ENCODE results near the gene FAM193A. TPM values are rescaled to one million over a fixed set of nuclear protein-coding genes. Genes with fewer than 3 reads are reported as not detected.
"Not testable (repeated sequence)": the region's sequence is repeated elsewhere in the genome, so short reads cannot be mapped to it uniquely, and the experiment has no call there.

The FAM193A gene
- total RNA-seq, 1 donor = 36.9 TPM

DNA sequence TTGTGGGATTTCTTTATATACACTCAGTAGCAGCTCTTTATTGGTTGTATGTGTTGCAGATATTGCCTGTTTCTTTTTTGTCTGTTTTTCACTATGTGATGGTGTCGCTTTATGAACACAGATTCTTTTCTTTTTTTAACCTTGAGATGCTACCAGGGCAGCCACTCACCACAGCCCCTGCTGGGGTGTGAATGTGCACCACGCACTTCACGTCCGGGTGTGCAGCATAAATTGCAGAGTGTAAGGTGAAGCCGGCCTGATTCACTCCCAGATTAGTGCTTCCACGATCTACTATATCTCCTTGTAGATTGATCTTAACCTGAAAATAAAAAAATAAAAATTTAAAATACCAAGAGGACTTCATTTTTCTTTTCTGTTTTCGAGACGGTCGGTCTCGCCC, 71.4 kb downstream of the FAM193A start:
- DNase-seq (ENCODE audit: low read depth in 2 of 3, low spot score in 2 of 3) = no peak

DNA sequence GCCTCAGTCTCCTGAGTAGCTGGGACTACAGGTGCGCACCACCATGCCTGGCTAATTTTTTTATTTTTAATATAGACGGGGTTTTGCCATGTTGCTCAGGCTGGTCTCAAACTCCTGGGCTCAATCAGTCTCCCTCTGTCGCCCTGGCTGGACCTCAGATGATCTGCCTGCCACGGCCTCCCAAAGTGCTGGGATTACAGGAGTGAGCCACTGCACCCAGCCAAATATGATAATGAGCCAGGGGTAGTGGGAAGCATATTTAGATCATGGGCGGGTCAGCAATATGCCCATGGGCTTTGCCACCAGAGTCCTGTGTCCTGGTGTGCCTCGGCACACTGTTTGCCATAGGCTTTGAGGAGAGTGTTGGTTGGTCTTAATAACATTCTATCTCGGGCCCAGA, 71.8 kb downstream of the FAM193A start:
- DNase-seq (ENCODE audit: low read depth in 2 of 3, low spot score in 2 of 3) = no peak

DNA sequence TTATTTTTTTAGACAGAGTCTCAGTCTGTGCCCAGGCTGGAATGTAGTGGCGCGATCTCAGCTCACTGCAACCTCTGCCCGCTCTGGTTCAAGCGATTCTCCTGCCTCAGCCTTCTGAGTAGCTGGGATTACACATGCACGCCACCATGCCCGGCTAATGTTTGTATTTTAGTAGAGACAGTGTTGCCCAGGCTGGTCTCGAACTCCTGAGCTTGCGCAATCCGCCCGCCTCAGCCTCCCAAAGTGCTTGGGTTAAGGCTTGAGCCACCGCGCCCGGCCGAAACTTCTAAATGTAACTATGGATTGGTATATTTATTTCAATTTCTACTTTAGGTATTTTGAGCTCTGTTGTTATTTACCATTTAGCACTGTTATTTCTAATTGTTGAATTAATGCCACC, 79.4 kb downstream of the FAM193A start:
- DNase-seq (ENCODE audit: low read depth in 2 of 3, low spot score in 2 of 3) = no peak

DNA sequence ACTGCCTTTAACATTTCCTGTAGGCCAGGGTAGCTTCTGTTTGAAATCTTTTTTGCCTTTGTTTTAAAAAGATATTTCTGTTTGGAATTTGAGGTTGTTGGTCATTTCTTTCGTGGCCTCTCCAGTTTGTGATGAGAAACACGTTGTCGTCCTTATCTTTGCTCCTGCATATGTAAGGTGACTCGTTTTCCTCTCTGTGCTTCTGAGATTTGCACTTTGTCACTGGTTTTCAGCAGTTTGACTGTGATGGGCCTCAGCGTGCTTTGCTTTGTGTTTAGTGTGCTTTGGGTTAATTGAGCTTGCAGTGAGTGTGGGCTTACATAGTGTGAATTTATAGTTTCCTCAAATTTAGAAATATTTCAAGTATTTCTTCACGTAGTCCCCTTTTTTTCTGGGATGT, 81.5 kb downstream of the FAM193A start:
- DNase-seq (ENCODE audit: low read depth in 2 of 3, low spot score in 2 of 3) = no peak

DNA sequence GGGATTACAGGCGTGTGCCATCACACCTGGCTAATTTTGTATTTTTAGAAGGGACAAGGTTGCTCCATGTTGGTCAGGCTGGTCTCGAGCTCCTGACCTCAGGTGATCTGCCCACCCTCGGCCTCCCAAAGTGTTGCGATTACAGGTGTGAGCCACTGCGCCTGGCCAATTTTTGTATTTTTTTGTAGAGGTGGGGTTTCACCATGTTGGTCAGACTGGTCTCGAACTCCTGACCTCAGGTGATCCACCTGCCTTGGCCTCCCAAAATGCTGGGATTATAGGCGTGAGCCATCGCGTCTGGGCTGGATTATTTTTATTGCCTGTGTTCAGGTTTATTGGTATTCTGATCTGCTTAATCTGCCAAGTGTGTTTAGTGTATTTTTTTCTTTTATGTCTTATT, 82.3 kb downstream of the FAM193A start:
- DNase-seq (ENCODE audit: low read depth in 2 of 3, low spot score in 2 of 3) = not testable (repeated sequence)

DNA sequence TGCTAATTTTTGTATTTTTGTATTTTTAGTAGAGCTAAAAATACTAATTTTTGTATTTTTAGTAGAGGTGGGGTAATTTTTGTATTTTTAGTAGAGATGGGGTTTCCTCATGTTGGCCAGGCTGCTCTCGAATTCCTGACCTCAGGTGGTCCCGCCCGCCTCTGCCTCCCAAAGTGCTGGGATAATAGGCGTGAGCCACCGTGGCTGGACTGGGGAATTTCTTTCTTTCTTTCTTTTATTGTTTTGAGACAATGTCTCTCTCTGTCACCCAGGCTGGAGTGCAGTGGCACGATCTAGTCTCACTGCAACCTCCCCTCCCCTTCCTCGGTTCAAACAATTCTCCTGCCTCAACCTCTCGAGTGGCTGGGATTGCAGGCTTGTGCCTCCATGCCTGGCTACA, 83.0 kb downstream of the FAM193A start:
- no peak for DNase-seq (ENCODE audit: low read depth in 2 of 3, low spot score in 2 of 3)

DNA sequence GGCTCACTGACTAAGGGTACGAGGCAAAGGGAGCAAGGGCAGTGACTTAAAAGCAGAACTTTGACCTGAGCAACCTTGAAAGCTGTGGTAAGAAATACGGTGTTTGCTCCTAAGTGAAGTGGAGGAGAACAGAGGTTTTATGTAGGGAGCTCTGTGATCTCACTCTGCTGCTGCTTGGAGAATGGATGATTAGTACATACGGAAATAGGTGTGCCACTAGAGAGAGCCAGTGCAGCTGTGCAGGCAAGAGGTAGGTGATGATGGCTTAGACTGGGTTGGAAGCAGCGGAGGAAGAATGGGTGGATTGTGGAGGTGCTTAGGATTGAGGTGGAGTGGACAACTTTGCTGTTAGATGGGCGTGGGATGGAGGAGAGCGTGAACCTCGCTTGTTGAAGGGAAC, 85.0 kb downstream of the FAM193A start:
- no peak for DNase-seq (ENCODE audit: low read depth in 2 of 3, low spot score in 2 of 3)

DNA sequence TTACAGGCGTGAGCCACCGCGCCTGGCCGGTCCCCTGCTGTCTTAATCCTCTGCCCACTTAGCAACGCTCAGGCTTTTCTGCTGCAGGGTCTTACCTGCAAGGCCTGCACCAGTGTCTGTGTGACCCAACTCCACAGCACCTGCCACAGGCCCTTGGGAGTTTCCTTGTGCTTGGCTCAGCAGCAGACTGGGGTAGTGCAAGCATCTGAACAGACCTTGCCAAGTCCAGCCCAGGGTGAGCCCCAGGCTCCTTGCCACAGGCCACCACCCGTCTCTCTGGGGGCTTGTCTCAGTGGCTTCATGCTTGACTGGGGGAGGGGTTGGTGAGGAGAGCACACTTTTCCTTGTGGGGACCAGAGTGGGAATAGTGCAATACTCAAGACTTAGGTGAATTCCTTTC, 87.0 kb downstream of the FAM193A start:
- DNase-seq (ENCODE audit: low read depth in 2 of 3, low spot score in 2 of 3) = no peak

DNA sequence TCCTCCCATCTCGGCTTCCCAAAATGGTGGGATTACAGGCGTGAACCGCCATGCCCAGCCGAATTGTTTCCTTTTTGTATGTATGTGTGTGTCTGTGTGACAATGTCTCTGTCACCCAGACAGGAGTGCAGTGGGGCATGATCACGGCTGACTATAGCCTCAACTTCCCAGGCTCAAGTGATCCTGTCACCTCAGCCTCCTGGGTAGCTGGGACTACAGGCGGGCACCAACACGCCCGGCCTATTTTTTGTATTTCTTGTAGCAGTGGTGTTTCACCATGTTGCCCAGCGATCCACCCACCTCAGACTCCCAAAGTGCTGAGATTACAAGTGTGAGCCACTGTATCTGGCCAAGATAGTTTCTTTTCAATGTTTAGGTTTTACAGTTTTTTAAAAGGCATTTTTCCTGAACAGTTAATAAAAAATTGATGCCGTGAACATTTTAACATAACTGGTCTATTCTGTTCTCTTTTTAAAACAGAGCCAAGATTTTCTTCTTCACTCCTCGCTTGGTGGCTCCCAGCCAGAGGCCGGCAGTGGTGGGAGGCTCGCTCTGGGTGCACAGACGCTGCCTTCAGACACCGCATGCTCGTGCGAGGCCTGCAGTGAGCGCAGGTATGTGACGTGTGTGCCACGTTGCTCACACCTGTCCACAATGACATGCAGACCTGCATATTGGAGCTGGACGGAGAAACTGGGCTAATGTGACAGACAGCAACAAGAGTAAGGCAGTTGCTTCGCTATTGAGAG, 88.5 kb downstream of the FAM193A start:
- DNase-seq (ENCODE audit: low read depth in 2 of 3, low spot score in 2 of 3) = no peak

DNA sequence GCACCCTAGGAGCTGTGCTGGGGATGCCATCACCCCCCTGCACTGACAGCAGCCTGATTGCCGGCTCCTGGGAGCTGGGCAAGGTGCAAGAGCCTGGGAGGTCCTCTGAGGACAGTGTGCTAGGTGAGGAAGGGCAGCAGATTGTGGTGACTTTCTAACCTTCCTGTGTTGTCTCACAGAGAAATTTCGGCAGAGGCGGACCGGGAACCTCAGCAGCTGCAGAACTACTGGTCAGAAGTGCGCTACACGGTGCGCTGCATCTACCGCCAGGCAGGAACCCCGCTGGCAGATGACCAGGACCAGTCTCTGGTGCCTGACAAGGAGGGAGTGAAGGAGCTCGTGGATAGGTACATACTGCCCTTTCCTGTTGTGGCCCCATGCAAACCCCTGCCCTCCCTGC, 89.8 kb downstream of the FAM193A start:
- DNase-seq (ENCODE audit: low read depth in 2 of 3, low spot score in 2 of 3) = no peak

DNA sequence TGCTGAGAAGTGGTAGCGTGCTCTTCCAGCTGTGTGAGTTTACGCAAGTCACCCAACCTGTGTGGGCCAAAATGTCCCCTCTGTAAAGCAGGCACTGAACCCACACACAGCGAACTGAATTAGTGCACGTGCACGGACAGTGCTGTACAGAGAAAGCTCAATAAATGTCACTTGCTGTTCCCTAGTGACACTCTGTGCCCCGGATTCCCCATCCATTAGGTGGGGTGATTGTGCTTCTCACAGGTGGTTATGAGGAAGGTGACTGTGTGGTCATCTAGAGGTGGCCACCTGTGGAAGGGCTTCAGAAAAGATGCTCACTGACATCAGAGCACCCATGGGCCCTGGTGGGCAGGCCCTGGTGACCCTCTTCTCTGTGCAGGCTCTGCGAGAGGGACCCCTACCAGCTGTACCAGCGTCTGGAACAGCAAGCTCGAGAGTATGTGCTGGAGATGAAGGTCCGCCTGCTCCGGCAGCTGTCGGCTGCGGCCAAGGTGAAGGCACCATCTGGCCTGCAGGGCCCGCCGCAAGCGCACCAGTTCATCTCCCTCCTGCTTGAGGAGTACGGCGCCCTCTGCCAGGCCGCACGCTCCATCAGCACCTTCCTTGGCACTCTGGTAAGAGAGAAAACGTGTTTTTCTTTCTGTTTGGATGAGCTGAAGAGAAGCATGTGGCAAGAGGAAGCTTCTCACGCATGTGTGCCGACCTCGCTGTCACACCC, 94.3 kb downstream of the FAM193A start:
- no peak for DNase-seq (ENCODE audit: low read depth in 2 of 3, low spot score in 2 of 3)

DNA sequence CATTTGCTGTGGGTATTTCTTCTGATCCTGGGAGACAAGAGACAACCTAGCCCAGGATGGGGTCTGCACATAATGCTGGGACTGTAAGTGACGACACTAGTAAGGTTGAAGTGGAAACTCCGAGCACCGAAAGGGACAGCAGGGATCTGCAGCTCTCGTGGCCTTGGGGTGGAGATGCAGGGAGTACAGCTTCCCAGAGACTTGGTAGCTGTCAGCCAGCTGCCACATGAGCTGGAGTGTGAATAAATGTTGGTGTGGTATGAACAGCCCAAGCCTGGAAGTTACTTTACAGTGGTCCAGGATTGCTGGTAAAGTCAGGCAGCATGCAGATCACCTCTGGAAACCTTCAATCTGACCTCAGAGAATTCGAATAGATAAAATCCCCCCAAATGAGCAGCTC, 97.6 kb downstream of the FAM193A start:
- no peak for DNase-seq (ENCODE audit: low read depth in 2 of 3, low spot score in 2 of 3)

DNA sequence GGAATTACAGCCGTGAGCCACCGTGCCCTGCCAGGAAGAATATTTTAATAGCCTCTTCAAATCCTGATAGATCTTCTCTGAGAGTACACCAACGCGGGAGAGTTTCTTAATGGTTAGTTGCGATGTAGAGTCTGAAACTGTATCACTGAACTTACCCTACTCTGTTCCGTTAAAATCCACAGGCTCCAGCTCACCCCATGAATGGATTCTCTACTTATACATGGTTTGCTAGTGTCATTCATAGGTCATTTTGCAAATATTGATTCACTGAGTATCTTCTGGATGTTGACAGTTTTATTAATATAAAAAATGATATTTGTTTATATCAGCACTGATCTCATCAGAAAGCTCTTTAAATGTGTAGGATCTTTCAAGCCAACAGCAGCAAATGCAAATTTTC, 99.9 kb downstream of the FAM193A start:
- no peak for DNase-seq (ENCODE audit: low read depth in 2 of 3, low spot score in 2 of 3)

DNA sequence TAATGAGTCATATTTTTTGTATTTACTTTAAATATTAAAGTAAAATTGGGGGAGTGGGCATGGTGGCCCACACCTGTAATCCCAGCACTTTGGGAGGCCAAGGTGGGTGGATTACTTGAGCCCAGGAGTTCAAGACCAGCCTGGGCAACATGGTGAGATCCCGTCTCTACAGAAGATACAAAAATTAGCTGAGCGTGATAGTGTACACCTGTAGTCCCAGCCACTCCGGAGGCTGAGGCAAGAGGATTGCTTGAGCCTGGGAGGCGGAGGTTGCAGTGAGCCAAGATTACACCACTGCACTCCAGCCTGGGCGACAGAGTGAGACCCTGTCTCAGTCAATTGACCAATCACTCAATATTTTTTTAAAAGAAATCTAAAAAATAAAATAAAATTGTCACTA, 100.5 kb downstream of the FAM193A start:
- not testable (repeated sequence) for DNase-seq (ENCODE audit: low read depth in 2 of 3, low spot score in 2 of 3)

DNA sequence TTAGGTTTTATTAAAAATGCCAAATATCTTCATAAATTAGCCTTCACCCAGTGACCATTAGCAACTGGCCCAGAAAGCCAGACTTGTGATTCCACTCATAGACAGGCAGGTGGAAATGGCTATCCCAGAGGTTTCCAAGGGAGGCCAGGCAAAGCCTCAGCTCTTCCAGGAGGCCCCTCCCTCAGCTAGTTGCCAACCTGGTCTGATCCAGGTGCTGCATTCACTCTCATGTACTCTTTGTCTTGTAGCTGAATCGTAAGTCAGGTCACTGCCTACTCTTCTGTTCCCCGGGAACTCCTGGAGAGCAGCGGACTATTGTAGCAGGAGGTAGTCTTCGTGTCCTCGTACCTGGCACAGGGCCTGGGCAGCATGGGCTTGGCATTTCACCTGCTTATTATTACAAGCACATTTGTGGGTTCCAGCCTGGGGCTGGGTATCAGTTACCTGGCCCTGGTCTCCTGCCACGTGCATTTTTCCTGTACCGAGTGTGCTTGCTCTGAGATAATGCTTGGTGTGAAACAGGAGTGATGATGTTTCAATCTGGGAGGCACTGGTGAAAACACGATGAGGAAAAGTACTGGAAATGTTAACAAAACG, 101.6 kb downstream of the FAM193A start:
- no peak for DNase-seq (ENCODE audit: low read depth in 2 of 3, low spot score in 2 of 3)

DNA sequence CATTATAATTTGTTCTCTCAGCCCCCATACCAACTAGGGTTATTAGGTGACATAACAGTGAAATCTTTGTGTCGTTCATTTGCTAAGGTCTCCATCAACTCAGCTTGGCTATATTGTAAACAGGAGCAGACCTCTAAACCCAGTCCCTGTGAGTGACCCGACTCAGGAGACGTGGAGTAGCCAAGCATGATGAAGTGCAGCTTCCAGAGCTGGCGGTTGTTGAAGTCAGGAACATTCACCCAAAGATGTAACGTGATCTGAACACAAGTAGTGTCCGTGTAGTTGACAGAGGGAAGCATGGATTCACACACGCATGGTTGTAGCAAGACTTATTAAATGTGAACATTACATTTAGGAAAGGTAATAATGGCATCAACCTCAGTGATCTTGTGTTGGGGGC, 102.3 kb downstream of the FAM193A start:
- DNase-seq (ENCODE audit: low read depth in 2 of 3, low spot score in 2 of 3) = no peak

DNA sequence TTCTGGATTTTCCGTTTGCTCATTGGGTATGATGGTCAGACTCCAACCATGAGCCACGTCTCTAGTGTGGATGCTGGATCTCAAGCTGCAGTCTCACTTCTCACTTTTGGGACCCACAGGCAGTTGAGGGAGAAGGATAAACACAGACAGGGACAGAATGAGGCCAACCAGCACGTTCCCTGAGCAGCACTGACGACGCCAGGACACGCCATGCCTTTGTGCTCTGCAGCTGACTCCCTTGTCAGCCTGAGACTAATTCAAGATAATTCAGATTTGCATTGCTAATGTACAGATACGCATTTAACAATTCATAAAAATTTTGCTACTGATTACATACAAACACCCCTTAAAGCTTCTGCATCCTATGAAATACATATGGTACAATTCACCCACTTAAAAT, 106.5 kb downstream of the FAM193A start:
- DNase-seq (ENCODE audit: low read depth in 2 of 3, low spot score in 2 of 3) = no peak

DNA sequence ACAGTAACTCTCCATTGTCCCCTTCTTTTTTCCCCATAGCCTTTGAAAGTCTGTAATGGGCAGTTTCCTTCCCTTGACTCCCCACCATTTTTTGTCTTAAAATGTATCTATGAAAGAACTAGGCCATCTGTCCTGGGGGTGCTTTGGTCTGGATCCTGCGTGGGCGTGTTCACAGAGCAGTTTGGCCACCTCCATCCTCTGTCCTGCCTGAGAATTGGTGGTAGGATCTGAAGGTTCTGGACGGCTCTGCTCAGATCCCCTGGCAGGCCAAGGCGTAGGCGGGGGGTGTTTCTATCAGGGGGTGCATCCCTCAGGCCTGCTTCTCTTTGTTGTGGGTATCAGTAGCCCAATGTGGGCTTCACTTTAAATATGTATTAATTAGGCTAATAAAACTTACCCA, 107.1 kb downstream of the FAM193A start:
- no peak for DNase-seq (ENCODE audit: low read depth in 2 of 3, low spot score in 2 of 3)

DNA sequence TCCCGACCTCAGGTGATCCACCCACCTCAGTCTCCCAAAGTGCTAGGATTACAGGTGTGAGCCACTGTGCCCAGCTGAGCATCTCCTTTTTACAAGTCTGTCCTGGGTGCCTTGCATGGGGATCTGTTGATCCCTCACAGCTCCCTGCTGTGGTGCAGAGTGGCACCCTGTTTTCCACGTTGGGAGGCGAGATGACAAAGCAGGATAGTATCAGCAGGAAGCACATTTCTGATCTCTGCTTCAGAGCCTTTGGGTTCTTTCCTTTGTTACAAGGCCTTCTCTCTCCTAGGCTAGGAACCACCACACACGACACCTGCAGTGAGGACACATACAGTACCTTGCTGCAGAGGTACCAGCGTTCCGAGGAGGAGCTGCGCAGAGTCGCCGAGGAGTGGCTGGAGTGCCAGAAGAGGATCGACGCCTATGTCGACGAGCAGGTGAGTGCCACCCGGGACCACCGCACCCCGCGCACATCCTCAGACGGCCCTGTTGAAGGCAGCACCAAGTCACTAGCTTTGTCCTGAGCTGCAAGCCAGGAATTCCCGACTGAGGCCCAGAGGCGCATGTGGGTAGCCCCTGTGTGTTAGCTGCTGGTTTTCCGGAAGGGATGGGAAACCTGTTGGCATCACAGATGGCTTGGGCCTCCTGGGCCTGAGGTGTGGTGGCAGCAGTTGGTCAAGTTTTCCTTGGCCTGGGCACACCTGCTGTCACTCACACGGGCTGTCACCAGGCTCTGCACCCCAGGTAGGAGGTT, 110.1 kb downstream of the FAM193A start:
- peak in 2 of 3 donors; percentile 80 to 89 for DNase-seq (ENCODE audit: low read depth in 2 of 3, low spot score in 2 of 3)

DNA sequence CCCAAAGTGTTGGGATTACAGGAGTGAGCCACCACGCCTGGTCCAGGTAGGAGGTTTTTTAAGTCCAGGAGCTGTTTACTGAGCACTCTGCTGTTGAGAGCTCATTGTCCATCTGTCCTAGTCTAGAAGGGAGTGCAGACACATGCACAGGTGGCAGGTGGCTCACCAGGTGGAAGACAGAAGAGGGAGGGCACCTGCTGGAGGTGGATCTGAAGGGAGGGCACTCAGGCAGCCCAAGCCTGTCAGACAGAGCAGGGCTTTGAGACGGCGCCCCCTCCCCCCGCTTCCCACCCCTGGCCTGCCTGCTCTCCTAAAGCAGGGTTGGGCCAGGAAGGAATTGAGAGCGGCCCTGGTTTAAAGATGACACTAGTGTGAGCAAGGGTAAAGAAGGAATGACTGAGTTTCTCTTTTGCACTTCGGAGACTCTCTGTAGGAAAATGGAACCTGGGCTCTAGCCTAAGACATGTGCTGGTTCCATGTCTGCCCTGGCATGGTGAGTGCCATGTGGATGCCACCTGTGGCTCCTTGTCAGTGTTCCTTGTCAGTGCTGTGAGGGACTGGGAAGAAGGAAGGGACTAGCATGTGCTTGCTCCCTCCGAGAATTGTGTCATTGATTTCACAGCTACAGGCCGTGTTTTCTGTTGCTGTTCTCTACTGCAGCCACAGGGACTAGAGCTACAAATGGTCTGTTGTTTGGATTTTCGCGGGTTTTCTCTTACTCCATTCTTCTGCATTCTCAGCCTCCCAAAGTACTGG, 111.1 kb downstream of the FAM193A start:
- no peak for DNase-seq (ENCODE audit: low read depth in 2 of 3, low spot score in 2 of 3)

All from hematopoietic multipotent progenitor cell (in vitro differentiated cells).